Thymus (tissue), 11 donors: ENCODE results near the gene GPS2. TPM values are rescaled to one million over a fixed set of nuclear protein-coding genes. Genes with fewer than 3 reads are reported as not detected.

Experiments used
- DNase-seq, 9 donors: peaks; one replicate each; pipeline ENCODE4 v3.0.0-alpha.2; 2013; ENCODE audit warnings: low spot score in 9 of 9, low read depth in 6 of 9, missing footprints in 1 of 9
- H3K27ac ChIP-seq, 2 donors: one replicate each; pipeline ENCODE4 v1.5.1; 2013; ENCODE audit warnings: control low read depth in 1 of 2, low read depth in 1 of 2, low read length in 1 of 2, mild to moderate bottlenecking in 1 of 2, moderate library complexity in 1 of 2
- H3K27me3 ChIP-seq, 2 donors: one replicate each; pipeline ENCODE4 v1.5.1; 2013; ENCODE audit warnings: low read length in 1 of 2; ENCODE audit not compliant: control insufficient read depth in 2 of 2, insufficient read depth in 1 of 2
- H3K36me3 ChIP-seq, 2 donors: one replicate each; pipeline ENCODE4 v1.5.1; 2013; ENCODE audit warnings: low read length in 1 of 2, mild to moderate bottlenecking in 1 of 2, moderate library complexity in 1 of 2; ENCODE audit not compliant: control insufficient read depth in 2 of 2, insufficient read depth in 2 of 2
- H3K4me1 ChIP-seq, 2 donors: one replicate each; pipeline ENCODE4 v1.5.1; 2013; ENCODE audit warnings: low read length in 2 of 2; ENCODE audit not compliant: control insufficient read depth in 2 of 2, insufficient read depth in 2 of 2
- H3K4me3 ChIP-seq, 2 donors: one replicate each; pipeline ENCODE4 v1.5.1; 2013; ENCODE audit warnings: low read length in 2 of 2, control low read depth in 1 of 2, mild to moderate bottlenecking in 1 of 2
- H3K9me3 ChIP-seq, 2 donors: one replicate each; pipeline ENCODE4 v1.5.1; 2013; ENCODE audit warnings: low read length in 1 of 2, mild to moderate bottlenecking in 1 of 2; ENCODE audit not compliant: control insufficient read depth in 2 of 2, insufficient read depth in 1 of 2
- WGBS: extraction: QIAGEN DNeasy Blood & Tissue Kit; methylation state at CpG from one replicate; pipeline ENCODE4 v1.1.7; 2013; 5-methylcytosine and 5-hydroxymethylcytosine counted together
- polyA plus RNA-seq: library from polyadenylated mRNA; stranded (reverse); fragments of 200-250 nt; gene quantifications from one replicate; pipeline ENCODE4 v1.2.3, GENCODE V29; 2013
- total RNA-seq: library from RNA; stranded (reverse); fragments of 120-200 nt; gene quantifications from one replicate; pipeline ENCODE4 v1.2.4, GENCODE V29; 2013
- donor health status: healthy.

Gene GPS2
- total and polyA plus RNA-seq, 2 donors: 49.2 to 71.3 TPM

DNA sequence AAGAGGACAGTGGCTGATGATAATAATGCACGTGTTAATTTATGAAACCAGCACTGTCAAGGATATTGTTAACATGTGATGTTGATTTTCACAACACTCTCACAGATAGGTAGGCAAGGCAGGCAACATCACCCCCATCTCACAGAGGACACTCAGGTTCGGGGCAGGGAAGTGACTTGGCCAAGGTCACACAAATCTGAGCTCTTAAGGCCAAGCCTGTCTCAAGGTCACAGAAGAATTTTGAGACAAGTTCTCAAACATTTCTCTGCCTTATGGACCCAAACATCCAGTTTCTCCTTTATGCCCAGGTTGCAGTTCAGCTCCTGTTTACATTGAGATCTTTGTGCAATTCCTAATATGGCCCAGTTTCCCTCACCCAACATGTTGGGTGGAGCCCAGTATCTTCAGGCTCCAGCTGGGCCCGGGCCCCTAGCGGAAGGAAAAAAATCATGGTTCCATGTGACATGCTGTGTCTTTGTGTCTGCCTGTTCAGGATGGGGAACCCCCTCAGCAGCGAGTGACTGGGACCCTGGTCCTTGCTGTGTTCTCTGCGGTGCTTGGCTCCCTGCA, 32.3 kb downstream of the GPS2 start:
- peaks cover 19 to 24% of the 10 kb centered on the region in 2 donors for H3K4me1 ChIP-seq
- H3K36me3 ChIP-seq: no peaks in the 10 kb centered on the region
- no peak overlapping the region for H3K27ac ChIP-seq
- no peak for DNase-seq
- no peak overlapping the region for H3K4me3 ChIP-seq
- 71% methylated on average over 6 of the region's 6 CpGs for WGBS
- peaks cover 33 to 84% of the 10 kb centered on the region in 2 donors for H3K27me3 ChIP-seq
- peaks cover 0 to 13% of the 10 kb centered on the region in 2 donors for H3K9me3 ChIP-seq

DNA sequence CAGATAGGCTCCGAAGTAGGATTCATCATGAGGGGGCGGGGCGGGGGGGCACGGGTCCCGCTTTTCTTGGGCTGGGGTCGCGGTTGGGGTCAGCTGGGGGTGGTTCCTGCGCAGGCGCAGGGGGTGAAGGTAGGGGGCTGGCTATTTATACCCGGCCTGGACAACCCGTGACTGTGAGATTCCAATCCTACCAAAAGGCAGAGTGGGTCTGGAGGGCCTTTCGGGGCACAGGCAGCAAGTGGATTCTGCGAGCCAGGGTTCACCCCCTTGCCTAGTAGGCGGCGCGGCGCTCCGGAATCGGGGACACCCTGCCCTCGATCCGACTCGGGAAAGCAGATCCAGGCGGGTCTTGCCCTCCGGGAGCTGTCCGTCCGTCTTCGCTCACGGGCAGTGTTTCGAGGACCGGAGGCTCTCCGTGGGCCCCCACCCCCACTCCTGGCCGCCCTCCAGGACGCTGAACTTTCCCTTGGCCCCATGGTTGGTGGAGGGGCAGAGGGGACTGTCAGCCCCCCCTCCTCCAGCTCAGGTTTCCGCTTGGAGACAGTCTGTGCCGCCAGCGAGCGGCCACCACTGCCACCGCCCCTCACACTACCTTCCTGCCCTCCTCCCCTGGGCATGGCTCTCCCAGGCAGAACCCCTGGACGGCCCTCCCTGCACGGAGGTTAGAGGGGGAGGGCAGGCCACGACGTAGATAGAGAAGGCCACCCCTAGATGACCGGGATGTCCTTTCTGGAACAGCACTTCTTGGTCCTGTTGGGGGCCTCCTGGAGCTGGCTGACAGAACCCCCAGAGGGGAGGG, 33.0 kb downstream of the GPS2 start:
- Histone ChIP-seq H3K9me3 (peaks cover 0 to 13% of the 10 kb centered on the region in 2 donors), H3K36me3 (no peaks in the 10 kb centered on the region), H3K4me3 (peak overlapping the region; percentile 27 to 35), H3K4me1 (peaks cover 19 to 24% of the 10 kb centered on the region in 2 donors), H3K27me3 (peaks cover 33 to 77% of the 10 kb centered on the region in 2 donors), H3K27ac (no peak overlapping the region)
- 3% methylated on average over 43 of the region's 43 CpGs for WGBS
- DNase-seq: no peak

DNA sequence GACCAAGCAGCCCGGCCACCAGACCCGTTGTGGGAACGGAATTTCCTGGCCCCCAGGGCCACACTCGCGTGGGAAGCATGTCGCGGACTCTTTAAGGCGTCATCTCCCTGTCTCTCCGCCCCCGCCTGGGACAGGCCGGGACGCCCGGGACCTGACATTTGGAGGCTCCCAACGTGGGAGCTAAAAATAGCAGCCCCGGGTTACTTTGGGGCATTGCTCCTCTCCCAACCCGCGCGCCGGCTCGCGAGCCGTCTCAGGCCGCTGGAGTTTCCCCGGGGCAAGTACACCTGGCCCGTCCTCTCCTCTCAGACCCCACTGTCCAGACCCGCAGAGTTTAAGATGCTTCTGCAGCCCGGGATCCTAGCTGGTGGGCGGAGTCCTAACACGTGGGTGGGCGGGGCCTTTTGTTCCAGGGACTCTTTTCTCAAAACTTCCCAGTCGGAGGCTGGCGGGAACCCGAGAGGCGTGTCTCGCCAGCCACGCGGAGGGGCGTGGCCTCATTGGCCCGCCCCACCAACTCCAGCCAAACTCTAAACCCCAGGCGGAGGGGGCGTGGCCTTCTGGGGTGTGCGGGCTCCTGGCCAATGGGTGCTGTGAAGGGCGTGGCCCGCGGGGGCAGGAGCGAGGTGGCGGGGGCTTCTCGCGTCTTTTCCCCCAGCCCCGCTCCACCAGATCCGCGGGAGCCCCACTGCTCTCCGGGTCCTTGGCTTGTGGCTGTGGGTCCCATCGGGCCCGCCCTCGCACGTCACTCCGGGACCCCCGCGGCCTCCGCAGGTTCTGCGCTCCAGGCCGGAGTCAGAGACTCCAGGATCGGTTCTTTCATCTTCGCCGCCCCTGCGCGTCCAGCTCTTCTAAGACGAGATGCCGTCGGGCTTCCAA, 33.8 kb downstream of the GPS2 start, which contains the start of gene SLC2A4:
SLC2A4 (plus strand) TSS at position 645 of the 879 bp plus-strand sequence; CDS start at position 862, 217 bp downstream.
- peak within 1 kb of the TSS; percentile 27 to 35 for H3K4me3 ChIP-seq
- no peaks in the 10 kb centered on the region for H3K36me3 ChIP-seq
- peak in 7 of 9 donors; percentile 58 to 89 (median 77) for DNase-seq
- H3K4me1 ChIP-seq: peaks cover 19 to 24% of the 10 kb centered on the region in 2 donors
- peaks cover 0 to 13% of the 10 kb centered on the region in 2 donors for H3K9me3 ChIP-seq
- peak within 1 kb of the TSS; percentile 46 to 68 for H3K27ac ChIP-seq
- WGBS: 1% methylated on average over 71 of the region's 71 CpGs
- H3K27me3 ChIP-seq: peaks cover 33 to 70% of the 10 kb centered on the region in 2 donors

DNA sequence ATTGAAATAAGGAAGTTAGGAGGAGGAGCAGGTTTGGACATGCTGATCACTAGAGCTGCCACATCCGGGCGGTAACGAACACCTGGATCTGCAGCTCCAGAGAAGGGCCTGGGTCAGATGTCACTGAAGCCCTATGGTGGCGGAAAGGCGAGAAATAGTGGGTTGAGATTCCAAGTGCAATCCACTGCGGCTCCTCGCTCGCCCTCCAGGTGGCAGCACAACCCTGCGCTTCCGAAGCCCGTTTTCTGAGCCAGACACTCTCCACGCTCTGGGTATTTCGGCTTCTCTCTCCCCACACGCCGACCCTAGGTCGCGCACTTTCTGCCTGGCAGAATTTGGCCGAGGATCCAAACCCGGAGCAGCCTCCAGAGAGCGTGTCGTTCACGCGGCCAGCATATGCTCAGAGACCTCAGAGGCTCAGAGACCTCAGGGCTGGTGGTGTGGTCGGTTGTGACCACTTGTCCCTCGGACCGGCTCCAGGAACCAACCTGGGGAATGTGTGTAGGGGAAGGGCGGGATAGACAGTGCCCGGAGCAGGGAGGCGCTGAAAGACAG, 34.6 kb downstream of the GPS2 start:
- peak; percentile 60 to 90 (median 79) for DNase-seq
- peaks cover 28 to 66% of the 10 kb centered on the region in 2 donors for H3K27me3 ChIP-seq
- WGBS: 1% methylated on average over 29 of the region's 29 CpGs
- peak overlapping the region; percentile 46 to 68 for H3K27ac ChIP-seq
- peak overlapping the region; percentile 27 to 35 for H3K4me3 ChIP-seq
- peaks cover 0 to 13% of the 10 kb centered on the region in 2 donors for H3K9me3 ChIP-seq
- peaks cover 19 to 24% of the 10 kb centered on the region in 2 donors for H3K4me1 ChIP-seq
- no peaks in the 10 kb centered on the region for H3K36me3 ChIP-seq

DNA sequence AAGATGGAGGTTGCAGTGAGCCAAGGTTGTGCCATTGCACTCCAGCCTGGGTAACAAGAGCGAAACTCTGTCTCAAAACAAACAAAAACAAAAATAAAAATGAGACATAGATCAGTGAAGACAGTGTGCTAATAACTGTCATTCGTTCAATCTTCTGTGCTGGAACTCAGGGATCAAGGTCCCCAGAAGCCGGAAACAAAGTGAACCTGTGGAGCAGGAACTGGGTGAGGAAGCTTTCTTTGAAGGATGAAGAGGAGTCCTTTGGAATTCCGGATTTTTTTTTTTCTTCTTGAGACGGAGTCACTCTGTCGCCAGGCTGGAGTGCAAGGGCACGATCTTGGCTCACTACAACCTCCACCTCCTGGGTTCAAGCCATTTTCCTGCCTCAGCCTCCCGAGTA, 35.7 kb downstream of the GPS2 start:
- Histone ChIP-seq H3K4me3 (no peak overlapping the region), H3K36me3 (no peaks in the 10 kb centered on the region), H3K9me3 (peaks cover 0 to 13% of the 10 kb centered on the region in 2 donors), H3K27me3 (peaks cover 28 to 56% of the 10 kb centered on the region in 2 donors), H3K27ac (no peak overlapping the region), H3K4me1 (peaks cover 19 to 24% of the 10 kb centered on the region in 2 donors)
- WGBS: 97% methylated on average over 8 of the region's 8 CpGs
- DNase-seq: no peak

DNA sequence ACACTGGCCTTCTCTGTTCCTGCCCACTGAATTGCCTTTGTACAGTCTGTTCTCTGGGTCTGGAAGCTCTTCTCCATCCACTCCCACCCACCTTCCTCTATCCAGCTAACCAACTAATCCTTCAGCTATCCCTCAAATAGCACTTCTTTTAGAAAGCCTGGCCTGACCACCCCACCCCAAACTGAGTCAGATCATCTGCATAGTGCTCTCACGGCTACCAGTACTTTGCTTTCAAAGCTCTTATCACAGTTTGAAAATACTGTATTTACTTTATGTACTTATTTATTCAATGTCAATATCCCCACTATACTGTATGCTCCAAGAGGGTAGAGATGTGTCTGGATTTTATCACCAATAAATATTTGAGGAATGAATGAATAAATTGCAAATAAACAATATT, 48.4 kb downstream of the GPS2 start:
- Histone ChIP-seq H3K4me1 (peaks cover 8 to 20% of the 10 kb centered on the region in 2 donors), H3K27me3 (peaks cover 19 to 72% of the 10 kb centered on the region in 2 donors), H3K27ac (no peak overlapping the region), H3K4me3 (no peak overlapping the region), H3K36me3 (no peaks in the 10 kb centered on the region), H3K9me3 (peaks cover 0 to 3% of the 10 kb centered on the region in 2 donors)
- no peak for DNase-seq
- WGBS: 90% methylated on average over 1 of the region's 1 CpG

DNA sequence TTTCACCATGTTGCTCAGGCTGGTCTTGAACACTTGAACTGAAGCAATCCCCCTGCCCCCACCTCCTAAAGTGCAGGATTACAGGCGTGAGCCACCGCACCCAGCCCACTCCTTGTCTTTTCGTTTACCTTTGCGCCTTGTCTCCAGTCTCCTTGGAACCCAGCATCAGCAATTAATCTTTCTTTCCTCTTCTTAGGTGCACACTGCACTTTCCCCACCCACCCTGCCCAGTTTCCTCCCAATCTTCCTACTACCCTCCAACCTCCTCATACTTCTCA, 51.4 kb downstream of the GPS2 start:
- Histone ChIP-seq H3K4me3 (no peak overlapping the region), H3K36me3 (peaks cover 12 to 13% of the 10 kb centered on the region in 2 donors), H3K4me1 (peaks cover 15 to 31% of the 10 kb centered on the region in 2 donors), H3K9me3 (peaks cover 0 to 3% of the 10 kb centered on the region in 2 donors), H3K27me3 (peaks cover 39 to 80% of the 10 kb centered on the region in 2 donors), H3K27ac (no peak overlapping the region)
- WGBS: 40% methylated on average over 4 of the region's 4 CpGs
- no peak for DNase-seq

DNA sequence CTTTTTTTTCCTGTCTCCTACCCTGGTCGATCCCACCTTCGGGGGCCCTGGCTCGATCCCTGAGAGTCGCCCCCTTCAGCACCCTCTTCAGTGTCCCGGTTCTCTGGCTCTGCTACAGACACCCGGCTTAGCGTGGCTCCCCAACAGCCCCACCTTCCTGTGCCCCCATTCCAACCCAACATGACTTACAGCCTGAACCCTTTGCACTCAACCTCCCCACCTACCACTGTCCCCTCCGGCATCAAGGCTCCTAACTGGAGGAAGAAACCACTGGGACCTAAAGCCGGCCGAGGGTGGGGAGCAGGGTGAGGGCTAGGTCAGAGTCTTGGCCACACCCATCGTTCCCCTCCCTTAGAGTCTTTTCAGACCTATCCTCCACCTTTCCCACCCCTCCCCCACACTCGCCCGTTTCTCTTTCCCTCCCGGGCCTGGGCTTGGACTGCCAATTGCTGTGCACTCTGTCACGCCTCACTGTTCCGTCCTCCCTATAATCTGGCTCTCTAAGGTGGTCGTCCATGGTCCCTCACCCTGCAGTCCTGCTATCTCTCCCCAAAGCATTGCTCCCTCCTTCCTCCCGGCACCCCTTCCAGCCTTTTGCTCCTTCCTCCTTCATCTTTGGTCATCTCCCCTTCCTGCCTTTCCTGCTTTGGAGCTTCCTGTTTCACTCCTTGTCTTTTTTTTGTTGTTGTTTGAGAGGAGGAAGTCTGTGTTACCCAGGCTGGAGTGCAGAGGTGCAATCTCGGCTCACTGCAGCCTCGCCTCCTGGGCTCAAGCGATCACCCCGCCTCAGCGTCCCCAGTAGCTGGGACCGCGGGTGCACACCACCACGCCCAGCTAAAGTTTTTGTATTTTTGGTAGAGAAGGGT, 52.0 kb downstream of the GPS2 start:
- Histone ChIP-seq H3K27me3 (peaks cover 39 to 76% of the 10 kb centered on the region in 2 donors), H3K9me3 (peaks cover 0 to 3% of the 10 kb centered on the region in 2 donors), H3K4me3 (peak overlapping the region in 1 of 2 donors; percentile 18), H3K27ac (peak overlapping the region in 1 of 2 donors; percentile 60), H3K36me3 (peaks cover 17 to 18% of the 10 kb centered on the region in 2 donors), H3K4me1 (peaks cover 15 to 31% of the 10 kb centered on the region in 2 donors)
- DNase-seq: peak in 1 of 9 donors; percentile 8
- WGBS: 6% methylated on average over 26 of the region's 26 CpGs
